GM12878 (cell line): Measurements from ENCODE around the gene GPSM3. TPM values are rescaled to one million over a fixed set of nuclear protein-coding genes. Genes with fewer than 3 reads are reported as not detected.

Experiments
- CBX3 ChIP-seq: fragments of 200-600 bp; sonication (generic); IDR thresholded peaks from 2 replicates; pipeline ENCODE4 v1.6.1; 2016; ENCODE audit warnings: low read depth, borderline replicate concordance
- ETV6 ChIP-seq, 2 experiments: fragments of 450-650 bp in 1 of 2; IDR thresholded peaks in 1 of 2; conservative IDR thresholded peaks in 1 of 2; 2 replicates each; pipeline ENCODE4 v1.6.1; 2014; ENCODE audit warnings: antibody characterized with exemption in 1 of 2, borderline replicate concordance in 1 of 2, low read depth in 1 of 2, mild to moderate bottlenecking in 1 of 2, moderate library complexity in 1 of 2
- IKZF1 ChIP-seq: fragments of 450-650 bp; conservative IDR thresholded peaks from 2 replicates; pipeline ENCODE4 v1.6.1; 2017; ENCODE audit warnings: antibody characterized with exemption, mild to moderate bottlenecking
- KDM1A ChIP-seq: fragments of 200-600 bp; sonication (generic); IDR thresholded peaks from 2 replicates; pipeline ENCODE4 v1.6.1; 2016; ENCODE audit warnings: borderline replicate concordance
- MEF2A ChIP-seq: IDR thresholded peaks from 2 replicates; pipeline ENCODE4 v1.6.1; 2011; ENCODE audit warnings: low read depth, mild to moderate bottlenecking, low read length, moderate library complexity; ENCODE audit not compliant: insufficient read depth
- MTA2 ChIP-seq: fragments of 450-650 bp; IDR thresholded peaks from 2 replicates; pipeline ENCODE4 v1.6.1; 2016; ENCODE audit warnings: low read depth, mild to moderate bottlenecking, moderate library complexity
- NR2C1 ChIP-seq: fragments of 450-650 bp; IDR thresholded peaks from 2 replicates; pipeline ENCODE4 v1.6.1; 2017; ENCODE audit warnings: antibody characterized with exemption, mild to moderate bottlenecking, moderate library complexity
- POLR2AphosphoS2 ChIP-seq: IDR thresholded peaks from 2 replicates; pipeline ENCODE4 v1.6.1; 2011; ENCODE audit warnings: low read depth, mild to moderate bottlenecking, low read length, improper control_type of control experiment, moderate library complexity
- SKIL ChIP-seq: fragments of 450-650 bp; IDR thresholded peaks from 2 replicates; pipeline ENCODE4 v1.6.1; 2017; ENCODE audit warnings: mild to moderate bottlenecking, low read depth, inconsistent platforms; ENCODE audit not compliant: poor library complexity, severe bottlenecking
- SMAD5 ChIP-seq: IDR thresholded peaks from 2 replicates; pipeline ENCODE4 v1.6.1; 2016; ENCODE audit warnings: antibody characterized with exemption, low read depth
- SP1 ChIP-seq: IDR thresholded peaks from one replicate; pipeline ENCODE4 v1.6.1; 2011; ENCODE audit warnings: low read depth, low read length
- SPI1 ChIP-seq: IDR thresholded peaks from 2 replicates; pipeline ENCODE4 v1.6.1; 2011; ENCODE audit warnings: low read depth, mild to moderate bottlenecking, low read length, moderate library complexity, borderline replicate concordance; ENCODE audit not compliant: insufficient read depth
- STAT1 ChIP-seq: fragments of 450-650 bp; conservative IDR thresholded peaks from 2 replicates; pipeline ENCODE4 v1.6.1; 2014; ENCODE audit warnings: antibody characterized with exemption, mild to moderate bottlenecking
- ZNF687 ChIP-seq: fragments of 450-650 bp; IDR thresholded peaks from 2 replicates; pipeline ENCODE4 v1.6.1; 2017; ENCODE audit warnings: mild to moderate bottlenecking, moderate library complexity
- polyA plus RNA-seq, 11 experiments: library from polyadenylated mRNA; depleted of rRNA in 4 of 11; unstranded in 6 of 11; stranded (reverse) in 5 of 11; fragments of >200 nt; fragmentation: Nextera tagmentation in 4 of 11; fragmentation: Illumina TruSeq in 1 of 11; extraction: Ambion mirVana in 4 of 11; extraction: Trizol in 1 of 11; gene quantifications; 1 replicate in 1 of 11; 2 replicates in 10 of 11; pipeline versions ENCODE4 v1.2.1 to v1.2.3, GENCODE V29; 2011 to 2016; ENCODE audit warnings: inconsistent platforms in 2 of 11, missing spikeins in 2 of 11, low read depth in 1 of 11
- total RNA-seq, 4 experiments: library from RNA; depleted of rRNA in 3 of 4; stranded (reverse); fragments of >200 nt in 3 of 4; fragmentation: Illumina TruSeq in 1 of 4; extraction: Trizol in 1 of 4; gene quantifications; 2 replicates each; pipeline versions ENCODE4 v1.2.1 to v1.2.3, GENCODE V29; 2013 to 2021
- TF ChIP-seq, protein P1 (sequence below): IDR thresholded peaks from 2 replicates; pipeline ENCODE4 v1.6.1; 2012; ENCODE audit warnings: low read length, inconsistent platforms
- TF ChIP-seq, protein P2 (sequence below): fragments of 450-650 bp; IDR thresholded peaks from 2 replicates; pipeline ENCODE4 v1.6.1; 2016; ENCODE audit warnings: mild to moderate bottlenecking

The GPSM3 gene
- total and polyA plus RNA-seq, 10 of the 15 experiments (the other 5 are each of a cell fraction or from before 2014, with no cell fraction given) = 22.0 to 137 (median 113) TPM

DNA sequence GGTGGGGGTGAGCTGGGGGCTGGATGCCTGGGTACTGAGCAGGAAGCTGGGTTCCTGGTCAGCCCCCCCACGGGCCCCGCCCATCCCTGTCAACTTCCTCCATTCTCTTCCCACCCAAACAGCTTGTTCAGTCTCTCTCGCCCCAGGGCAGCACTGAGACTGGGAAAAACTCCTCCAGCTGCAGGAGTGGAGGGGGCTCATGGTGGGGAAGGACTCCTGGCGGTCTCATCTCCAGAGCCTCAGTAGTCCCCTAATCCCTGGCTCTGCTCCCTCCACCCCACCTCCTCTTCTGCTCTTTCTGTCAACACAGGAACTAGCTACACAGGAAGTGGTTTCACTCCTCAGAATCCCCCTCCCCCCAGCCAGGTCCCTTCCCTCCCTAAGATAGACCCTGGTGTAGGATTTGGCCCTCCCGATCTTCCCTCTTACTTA lies at the start of gene GPSM3 (continued):
- TF ChIP-seq, protein P1, sequence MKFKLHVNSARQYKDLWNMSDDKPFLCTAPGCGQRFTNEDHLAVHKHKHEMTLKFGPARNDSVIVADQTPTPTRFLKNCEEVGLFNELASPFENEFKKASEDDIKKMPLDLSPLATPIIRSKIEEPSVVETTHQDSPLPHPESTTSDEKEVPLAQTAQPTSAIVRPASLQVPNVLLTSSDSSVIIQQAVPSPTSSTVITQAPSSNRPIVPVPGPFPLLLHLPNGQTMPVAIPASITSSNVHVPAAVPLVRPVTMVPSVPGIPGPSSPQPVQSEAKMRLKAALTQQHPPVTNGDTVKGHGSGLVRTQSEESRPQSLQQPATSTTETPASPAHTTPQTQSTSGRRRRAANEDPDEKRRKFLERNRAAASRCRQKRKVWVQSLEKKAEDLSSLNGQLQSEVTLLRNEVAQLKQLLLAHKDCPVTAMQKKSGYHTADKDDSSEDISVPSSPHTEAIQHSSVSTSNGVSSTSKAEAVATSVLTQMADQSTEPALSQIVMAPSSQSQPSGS = no peak
- peak; percentile 61; the same call in 1 of the 2 replicates for TF ChIP-seq SPI1
- peak; percentile 59; the same call in 1 of the 2 replicates for TF ChIP-seq SMAD5
- no peak for TF ChIP-seq MEF2A
- no peak for TF ChIP-seq CBX3
- TF ChIP-seq KDM1A = no peak
- TF ChIP-seq IKZF1 = peak; percentile 88
- peak; percentile 52 for TF ChIP-seq ZNF687
- TF ChIP-seq SKIL = peak; percentile 22
- TF ChIP-seq STAT1 = no peak
- peak; percentile 61; the same call in 1 of the 2 replicates for TF ChIP-seq POLR2AphosphoS2
- TF ChIP-seq ETV6 (conservative IDR thresholded peaks at IDR 0.05 in 1 of 2, IDR thresholded peaks at IDR 0.05 in 1 of 2; ENCODE audit: borderline replicate concordance in 1 of 2, low read depth in 1 of 2) = peak in 1 of 2 experiments; percentile 65; a peak in 1 of 4 replicates
- peak; percentile 67 for TF ChIP-seq NR2C1
- peak; percentile 42; the same call in 1 of the 2 replicates for TF ChIP-seq MTA2
- peak; percentile 66 for TF ChIP-seq SP1
- TF ChIP-seq, protein P2, sequence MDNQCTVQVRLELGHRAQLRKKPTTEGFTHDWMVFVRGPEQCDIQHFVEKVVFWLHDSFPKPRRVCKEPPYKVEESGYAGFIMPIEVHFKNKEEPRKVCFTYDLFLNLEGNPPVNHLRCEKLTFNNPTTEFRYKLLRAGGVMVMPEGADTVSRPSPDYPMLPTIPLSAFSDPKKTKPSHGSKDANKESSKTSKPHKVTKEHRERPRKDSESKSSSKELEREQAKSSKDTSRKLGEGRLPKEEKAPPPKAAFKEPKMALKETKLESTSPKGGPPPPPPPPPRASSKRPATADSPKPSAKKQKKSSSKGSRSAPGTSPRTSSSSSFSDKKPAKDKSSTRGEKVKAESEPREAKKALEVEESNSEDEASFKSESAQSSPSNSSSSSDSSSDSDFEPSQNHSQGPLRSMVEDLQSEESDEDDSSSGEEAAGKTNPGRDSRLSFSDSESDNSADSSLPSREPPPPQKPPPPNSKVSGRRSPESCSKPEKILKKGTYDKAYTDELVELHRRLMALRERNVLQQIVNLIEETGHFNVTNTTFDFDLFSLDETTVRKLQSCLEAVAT = peak; percentile 9; the same call in 1 of the 2 replicates
